GM21737 (cell line): ENCODE results near the gene SPIRE2.
"Not testable (repeated sequence)": the region's sequence is repeated elsewhere in the genome, so short reads cannot be mapped to it uniquely, and the experiment has no call there.

Experiments
- ATAC-seq: cut with Tn5 transposase; IDR thresholded peaks from one replicate; pipeline ENCODE4 v1.9.1; 2021; ENCODE audit warnings: mild to moderate bottlenecking, moderate library complexity; ENCODE audit not compliant: unreplicated experiment

SPIRE2 gene

GRCh38 chr16:89808475-89808874 is 19.8 kb upstream of the SPIRE2 start:
- no peak for ATAC-seq

GRCh38 chr16:89811321-89811720 is 17.0 kb upstream of the SPIRE2 start:
- no peak for ATAC-seq

GRCh38 chr16:89815639-89816348 is 12.5 kb upstream of the SPIRE2 start:
- peak; percentile 34 for ATAC-seq

- not testable (repeated sequence) for ATAC-seq
Measured at GRCh38 chr16:89818851-89819403, 9.3 kb upstream of the SPIRE2 start.

GRCh38 chr16:89819448-89819847 is 8.8 kb upstream of the SPIRE2 start:
- not testable (repeated sequence) for ATAC-seq

- ATAC-seq = no peak
Measured at GRCh38 chr16:89821438-89822187, 6.7 kb upstream of the SPIRE2 start.

- ATAC-seq = no peak
Measured at GRCh38 chr16:89822188-89823086, 5.8 kb upstream of the SPIRE2 start.

- no peak for ATAC-seq
Measured at GRCh38 chr16:89823087-89823823, 5.0 kb upstream of the SPIRE2 start.

GRCh38 chr16:89823824-89824148 is 4.5 kb upstream of the SPIRE2 start:
- ATAC-seq = not testable (repeated sequence)

GRCh38 chr16:89826531-89827382 is 1.5 kb upstream of the SPIRE2 start:
- ATAC-seq = no peak

GRCh38 chr16:89827383-89828198 is 684 bp upstream of the SPIRE2 start:
- ATAC-seq = no peak

- ATAC-seq = no peak
Measured at GRCh38 chr16:89828870-89829629, 775 bp downstream of the SPIRE2 start.

- no peak for ATAC-seq
Measured at GRCh38 chr16:89829630-89830437, 1.6 kb downstream of the SPIRE2 start.

GRCh38 chr16:89831810-89832328 is 3.6 kb downstream of the SPIRE2 start:
- ATAC-seq = no peak

GRCh38 chr16:89833664-89834363 is 5.5 kb downstream of the SPIRE2 start:
- ATAC-seq = not testable (repeated sequence)

GRCh38 chr16:89834813-89835363 is 6.6 kb downstream of the SPIRE2 start:
- ATAC-seq = not testable (repeated sequence)
